GM23248 (cell line): ENCODE results near the gene OAS1.
"Not testable (repeated sequence)": the region's sequence is repeated elsewhere in the genome, so short reads cannot be mapped to it uniquely, and the experiment has no call there.

ENCODE experiments used
- EZH2 ChIP-seq: fragments of 200-600 bp; sonication (generic); IDR thresholded peaks from 2 replicates; pipeline ENCODE4 v1.6.1; 2018; ENCODE audit warnings: antibody characterized with exemption, mild to moderate bottlenecking; ENCODE audit not compliant: insufficient read depth, poor library complexity, severe bottlenecking
- EZH2phosphoT487 ChIP-seq: fragments of 200-600 bp; sonication (generic); IDR thresholded peaks from 2 replicates; pipeline ENCODE4 v1.6.1; 2018; ENCODE audit warnings: antibody characterized with exemption, moderate library complexity, mild to moderate bottlenecking, low read depth; ENCODE audit not compliant: insufficient read depth

GRCh38 chr12:112957125-112957524, 50.4 kb downstream of the OAS1 start:
- TF ChIP-seq EZH2, EZH2phosphoT487: not testable (repeated sequence)
